HCT116 (cell line): Measurements from ENCODE around the gene CCDC87.

Experiments used
- POLR2A ChIP-seq: IDR thresholded peaks from 2 replicates; pipeline ENCODE4 v1.7.0; 2011; ENCODE audit warnings: borderline replicate concordance; ENCODE audit not compliant: insufficient read depth, insufficient read length; ENCODE audit errors: extremely low read depth
- POLR2AphosphoS5 ChIP-seq: IDR thresholded peaks from 2 replicates; pipeline ENCODE4 v1.6.1; 2011; ENCODE audit warnings: mild to moderate bottlenecking, low read depth, low read length, moderate library complexity
- RAD21 ChIP-seq: IDR thresholded peaks from 2 replicates; pipeline ENCODE4 v1.6.1; 2012; ENCODE audit warnings: low read depth, mild to moderate bottlenecking
- YY1 ChIP-seq: IDR thresholded peaks from 2 replicates; pipeline ENCODE4 v1.6.1; 2011; ENCODE audit warnings: low read length, low read depth, moderate library complexity, mild to moderate bottlenecking; ENCODE audit not compliant: insufficient replicate concordance; ENCODE audit errors: extremely low read depth
- TF ChIP-seq, protein P1 (sequence below), 3 experiments: fragments of 200-600 bp in 1 of 3; sonication (generic) in 1 of 3; IDR thresholded peaks in 2 of 3; conservative IDR thresholded peaks in 1 of 3; 2 replicates each; pipeline ENCODE4 v1.5.1; 2012 to 2017; ENCODE audit warnings: low read depth in 2 of 3, low read length in 2 of 3, antibody characterized with exemption in 1 of 3, borderline replicate concordance in 1 of 3, control low read depth in 1 of 3, mild to moderate bottlenecking in 1 of 3, mixed read lengths in 1 of 3, mixed run types in 1 of 3, moderate library complexity in 1 of 3; ENCODE audit not compliant: insufficient read depth in 1 of 3
- TF ChIP-seq, protein P2 (sequence below): IDR thresholded peaks from 2 replicates; pipeline ENCODE4 v1.6.1; 2012; ENCODE audit warnings: low read depth

DNA sequence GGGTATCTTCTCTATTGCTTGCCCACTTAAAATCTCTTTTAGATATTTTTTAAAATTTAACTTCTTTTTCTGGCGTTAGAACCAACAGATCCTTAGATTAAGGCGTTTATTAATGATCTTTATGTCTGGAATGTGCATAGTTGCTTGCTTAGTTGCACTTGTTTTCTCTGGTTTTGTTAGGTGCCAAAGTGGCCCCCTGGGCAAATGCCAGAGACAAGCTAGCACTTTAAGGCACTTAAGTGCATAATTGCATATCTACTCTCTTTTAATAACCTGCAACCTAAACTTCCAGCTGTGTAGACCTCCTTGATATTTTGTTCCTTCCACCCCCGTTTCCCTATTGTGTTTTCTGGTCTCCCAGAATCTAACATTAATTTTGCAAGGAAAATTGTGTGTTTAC is 49.0 kb upstream of the CCDC87 start:
- TF ChIP-seq, protein P1, sequence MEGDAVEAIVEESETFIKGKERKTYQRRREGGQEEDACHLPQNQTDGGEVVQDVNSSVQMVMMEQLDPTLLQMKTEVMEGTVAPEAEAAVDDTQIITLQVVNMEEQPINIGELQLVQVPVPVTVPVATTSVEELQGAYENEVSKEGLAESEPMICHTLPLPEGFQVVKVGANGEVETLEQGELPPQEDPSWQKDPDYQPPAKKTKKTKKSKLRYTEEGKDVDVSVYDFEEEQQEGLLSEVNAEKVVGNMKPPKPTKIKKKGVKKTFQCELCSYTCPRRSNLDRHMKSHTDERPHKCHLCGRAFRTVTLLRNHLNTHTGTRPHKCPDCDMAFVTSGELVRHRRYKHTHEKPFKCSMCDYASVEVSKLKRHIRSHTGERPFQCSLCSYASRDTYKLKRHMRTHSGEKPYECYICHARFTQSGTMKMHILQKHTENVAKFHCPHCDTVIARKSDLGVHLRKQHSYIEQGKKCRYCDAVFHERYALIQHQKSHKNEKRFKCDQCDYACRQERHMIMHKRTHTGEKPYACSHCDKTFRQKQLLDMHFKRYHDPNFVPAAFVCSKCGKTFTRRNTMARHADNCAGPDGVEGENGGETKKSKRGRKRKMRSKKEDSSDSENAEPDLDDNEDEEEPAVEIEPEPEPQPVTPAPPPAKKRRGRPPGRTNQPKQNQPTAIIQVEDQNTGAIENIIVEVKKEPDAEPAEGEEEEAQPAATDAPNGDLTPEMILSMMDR (IDR thresholded peaks at IDR 0.05 in 2 of 3, conservative IDR thresholded peaks at IDR 0.05 in 1 of 3; ENCODE audit: borderline replicate concordance in 1 of 3, insufficient read depth in 1 of 3, low read depth in 2 of 3, low read length in 2 of 3): no peak
- TF ChIP-seq YY1: no peak
- no peak for TF ChIP-seq POLR2AphosphoS5
- no peak for TF ChIP-seq RAD21
- TF ChIP-seq, protein P2, sequence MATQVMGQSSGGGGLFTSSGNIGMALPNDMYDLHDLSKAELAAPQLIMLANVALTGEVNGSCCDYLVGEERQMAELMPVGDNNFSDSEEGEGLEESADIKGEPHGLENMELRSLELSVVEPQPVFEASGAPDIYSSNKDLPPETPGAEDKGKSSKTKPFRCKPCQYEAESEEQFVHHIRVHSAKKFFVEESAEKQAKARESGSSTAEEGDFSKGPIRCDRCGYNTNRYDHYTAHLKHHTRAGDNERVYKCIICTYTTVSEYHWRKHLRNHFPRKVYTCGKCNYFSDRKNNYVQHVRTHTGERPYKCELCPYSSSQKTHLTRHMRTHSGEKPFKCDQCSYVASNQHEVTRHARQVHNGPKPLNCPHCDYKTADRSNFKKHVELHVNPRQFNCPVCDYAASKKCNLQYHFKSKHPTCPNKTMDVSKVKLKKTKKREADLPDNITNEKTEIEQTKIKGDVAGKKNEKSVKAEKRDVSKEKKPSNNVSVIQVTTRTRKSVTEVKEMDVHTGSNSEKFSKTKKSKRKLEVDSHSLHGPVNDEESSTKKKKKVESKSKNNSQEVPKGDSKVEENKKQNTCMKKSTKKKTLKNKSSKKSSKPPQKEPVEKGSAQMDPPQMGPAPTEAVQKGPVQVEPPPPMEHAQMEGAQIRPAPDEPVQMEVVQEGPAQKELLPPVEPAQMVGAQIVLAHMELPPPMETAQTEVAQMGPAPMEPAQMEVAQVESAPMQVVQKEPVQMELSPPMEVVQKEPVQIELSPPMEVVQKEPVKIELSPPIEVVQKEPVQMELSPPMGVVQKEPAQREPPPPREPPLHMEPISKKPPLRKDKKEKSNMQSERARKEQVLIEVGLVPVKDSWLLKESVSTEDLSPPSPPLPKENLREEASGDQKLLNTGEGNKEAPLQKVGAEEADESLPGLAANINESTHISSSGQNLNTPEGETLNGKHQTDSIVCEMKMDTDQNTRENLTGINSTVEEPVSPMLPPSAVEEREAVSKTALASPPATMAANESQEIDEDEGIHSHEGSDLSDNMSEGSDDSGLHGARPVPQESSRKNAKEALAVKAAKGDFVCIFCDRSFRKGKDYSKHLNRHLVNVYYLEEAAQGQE: no peak
- no peak for TF ChIP-seq POLR2A
